SK-N-SH treated with all-trans-retinoic acid at 6 μM for 48 hours (cell line): ENCODE data around the gene HOXD12.

Source experiments
- CSDC2 ChIP-seq: fragments of 250-450 bp; sonication (Bioruptor Pico); IDR thresholded peaks from 2 replicates; pipeline ENCODE4 v1.5.0; 2020; ENCODE audit warnings: mild to moderate bottlenecking, moderate library complexity
- ESRRG ChIP-seq: fragments of 250-450 bp; sonication (Bioruptor Pico); IDR thresholded peaks from 2 replicates; pipeline ENCODE4 v1.6.1; 2021; ENCODE audit warnings: mild to moderate bottlenecking
- GLIS3 ChIP-seq: fragments of 250-450 bp; sonication (Bioruptor Pico); IDR thresholded peaks from 2 replicates; pipeline ENCODE4 v1.5.0; 2020; ENCODE audit warnings: mild to moderate bottlenecking, moderate library complexity
- ISL1 ChIP-seq: fragments of 250-450 bp; sonication (Bioruptor Pico); IDR thresholded peaks from 2 replicates; pipeline ENCODE4 v2.1.2; 2022; ENCODE audit warnings: mild to moderate bottlenecking, moderate library complexity
- SNAI2 ChIP-seq: fragments of 250-450 bp; sonication (Bioruptor Pico); IDR thresholded peaks from 2 replicates; pipeline ENCODE4 v1.5.0; 2020; ENCODE audit warnings: mild to moderate bottlenecking, moderate library complexity
- ZFP30 ChIP-seq: fragments of 450-650 bp; formaldehyde crosslinking; IDR thresholded peaks from 2 replicates; pipeline ENCODE4 v1.5.0; 2022; ENCODE audit warnings: mild to moderate bottlenecking, moderate library complexity
- TF ChIP-seq, protein P1 (sequence below): fragments of 250-450 bp; sonication (Bioruptor Pico); IDR thresholded peaks from 2 replicates; pipeline ENCODE4 v1.5.1; 2020; ENCODE audit warnings: low read depth, mild to moderate bottlenecking, moderate library complexity

- TF ChIP-seq CSDC2 (CRISPR knock-in tag): no peak
- TF ChIP-seq, protein P1, sequence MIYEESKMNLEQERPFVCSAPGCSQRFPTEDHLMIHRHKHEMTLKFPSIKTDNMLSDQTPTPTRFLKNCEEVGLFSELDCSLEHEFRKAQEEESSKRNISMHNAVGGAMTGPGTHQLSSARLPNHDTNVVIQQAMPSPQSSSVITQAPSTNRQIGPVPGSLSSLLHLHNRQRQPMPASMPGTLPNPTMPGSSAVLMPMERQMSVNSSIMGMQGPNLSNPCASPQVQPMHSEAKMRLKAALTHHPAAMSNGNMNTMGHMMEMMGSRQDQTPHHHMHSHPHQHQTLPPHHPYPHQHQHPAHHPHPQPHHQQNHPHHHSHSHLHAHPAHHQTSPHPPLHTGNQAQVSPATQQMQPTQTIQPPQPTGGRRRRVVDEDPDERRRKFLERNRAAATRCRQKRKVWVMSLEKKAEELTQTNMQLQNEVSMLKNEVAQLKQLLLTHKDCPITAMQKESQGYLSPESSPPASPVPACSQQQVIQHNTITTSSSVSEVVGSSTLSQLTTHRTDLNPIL (CRISPR knock-in tag): no peak
- no peak for TF ChIP-seq GLIS3 (CRISPR knock-in tag)
- no peak for TF ChIP-seq SNAI2 (CRISPR knock-in tag)
- no peak for TF ChIP-seq ESRRG (CRISPR knock-in tag)
- TF ChIP-seq ISL1 (CRISPR knock-in tag): no peak
- no peak for TF ChIP-seq ZFP30
Measured at GRCh38 chr2:176085120-176085788, 14.3 kb upstream of the HOXD12 start.
